Thyroid gland (tissue), 4 donors: ENCODE data around the gene VPS8. TPM values are rescaled to one million over a fixed set of nuclear protein-coding genes. Genes with fewer than 3 reads are reported as not detected.

ENCODE experiments used
- DNase-seq, 2 donors: peaks; one replicate each; pipeline ENCODE4 v3.0.0-alpha.2; 2019
- H3K27ac ChIP-seq, 3 donors: fragments of 200-600 bp; sonication (generic); 1 replicate in 2 of 3; 2 replicates in 1 of 3; pipeline ENCODE4 v1.5.1; 2016 to 2019; ENCODE audit warnings: mild to moderate bottlenecking in 1 of 3, moderate library complexity in 1 of 3
- H3K27me3 ChIP-seq: fragments of 200-600 bp; sonication (generic); one replicate; pipeline ENCODE4 v1.5.1; 2019
- H3K36me3 ChIP-seq, 2 donors: fragments of 200-600 bp; sonication (generic); one replicate each; pipeline ENCODE4 v1.5.1; 2016 to 2019
- H3K4me1 ChIP-seq, 2 donors: fragments of 200-600 bp; sonication (generic); one replicate each; pipeline ENCODE4 v1.5.1; 2017 to 2019
- H3K4me3 ChIP-seq, 3 donors: fragments of 200-600 bp; sonication (generic); replicated peaks in 1 of 3; 1 replicate in 2 of 3; 2 replicates in 1 of 3; pipeline ENCODE4 v1.5.1; 2016; ENCODE audit warnings: mild to moderate bottlenecking in 1 of 3
- H3K9me3 ChIP-seq: fragments of 200-600 bp; sonication (generic); one replicate; pipeline ENCODE4 v1.5.1; 2017
- CTCF ChIP-seq, 6 experiments: fragments of 200-600 bp in 3 of 6; fragments of 450-650 bp in 3 of 6; sonication (generic) in 3 of 6; IDR thresholded peaks; one replicate each; pipeline ENCODE4 v1.5.1; 2016 to 2019; ENCODE audit warnings: antibody characterized with exemption in 6 of 6, mild to moderate bottlenecking in 2 of 6, inconsistent platforms in 1 of 6, moderate library complexity in 1 of 6
- POLR2A ChIP-seq, 2 donors: fragments of 450-650 bp; IDR thresholded peaks; one replicate each; pipeline ENCODE4 v1.6.1; 2017; ENCODE audit warnings: antibody characterized with exemption in 2 of 2, mild to moderate bottlenecking in 2 of 2, moderate library complexity in 1 of 2
- WGBS, 2 donors: methylation state at CpG; one replicate each; pipeline ENCODE4 v1.1.5; 2017; 5-methylcytosine and 5-hydroxymethylcytosine counted together
- intact Hi-C: fragments of 100-400 bp; cut with DNase I; formaldehyde crosslinking; loops from one replicate; pipeline ENCODE4 v1.15.1; 2023
- total RNA-seq, 4 donors: library from RNA; depleted of rRNA; stranded (reverse); fragments of >200 nt; gene quantifications; one replicate each; pipeline ENCODE4 v1.2.3, GENCODE V29; 2016

Gene VPS8
- total RNA-seq, 4 donors from 2014 or later, result 85.6 to 171 (median 103) TPM

GRCh38 chr3:184795522-184796190 lies 16.3 kb upstream of the VPS8 start:
- Histone ChIP-seq H3K4me1 (no peaks in the 10 kb centered on the region), H3K4me3 (no peak overlapping the region), H3K36me3 (no peaks in the 10 kb centered on the region), H3K27ac (no peak overlapping the region), H3K9me3 (no peaks in the 10 kb centered on the region), H3K27me3 (no peaks in the 10 kb centered on the region)
- TF ChIP-seq CTCF (IDR thresholded peaks at IDR 0.05) (no peak), POLR2A (IDR thresholded peaks at IDR 0.05) (no peak)
- no peak for DNase-seq
- 57% methylated on average over 4 of the region's 4 CpGs for WGBS, 2 donors
- intact Hi-C loops, result no loop called here

GRCh38 chr3:184796551-184796950 lies 15.4 kb upstream of the VPS8 start:
- WGBS, 2 donors, result 46 to 51% methylated on average over 8 of the region's 8 CpGs
- no peak overlapping the region for H3K27ac ChIP-seq
- TF ChIP-seq CTCF (IDR thresholded peaks at IDR 0.05), result no peak

GRCh38 chr3:184796954-184797353 lies 15.0 kb upstream of the VPS8 start:
- H3K9me3 ChIP-seq, result no peaks in the 10 kb centered on the region
- H3K27ac ChIP-seq, result no peak overlapping the region
- H3K36me3 ChIP-seq, result no peaks in the 10 kb centered on the region
- no peaks in the 10 kb centered on the region for H3K4me1 ChIP-seq
- intact Hi-C loops, result no loop called here
- 72 to 90% methylated on average over 3 of the region's 3 CpGs for WGBS, 2 donors
- H3K4me3 ChIP-seq, result no peak overlapping the region
- no peak for DNase-seq
- no peaks in the 10 kb centered on the region for H3K27me3 ChIP-seq
- TF ChIP-seq POLR2A (IDR thresholded peaks at IDR 0.05) (no peak), CTCF (IDR thresholded peaks at IDR 0.05) (no peak)

More at GRCh38 chr3:184796551-184796950, 15.4 kb upstream of the VPS8 start:
- Histone ChIP-seq H3K36me3 (no peaks in the 10 kb centered on the region), H3K27me3 (no peaks in the 10 kb centered on the region), H3K9me3 (no peaks in the 10 kb centered on the region), H3K4me1 (no peaks in the 10 kb centered on the region), H3K4me3 (no peak overlapping the region)
- DNase-seq, result no peak
- intact Hi-C loops, result no loop called here

DNA sequence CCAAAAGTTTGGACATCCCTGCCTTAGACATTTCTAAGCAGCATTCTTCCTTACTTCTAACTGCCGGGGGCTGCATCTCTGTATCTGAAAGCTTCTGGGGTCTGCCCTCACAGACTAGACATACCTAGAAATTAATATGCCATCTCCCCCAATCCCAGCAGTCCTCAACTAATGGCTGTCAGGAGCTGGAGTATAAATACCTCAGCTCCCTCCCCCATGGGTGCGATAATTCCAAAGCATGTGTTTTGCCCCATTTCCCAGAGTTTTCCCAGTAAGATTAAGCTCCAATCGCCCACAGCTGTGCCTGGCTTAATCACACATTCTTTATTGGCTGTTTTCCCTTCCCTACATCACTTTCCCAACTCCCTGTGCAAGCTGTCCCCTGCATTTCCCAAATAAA lies 13.8 kb upstream of the VPS8 start:
- no peaks in the 10 kb centered on the region for H3K4me1 ChIP-seq
- 88 to 93% methylated on average over 3 of the region's 3 CpGs for WGBS, 2 donors
- intact Hi-C loops, result no loop called here

More for the DNA sequence above, 13.8 kb upstream of the VPS8 start:
- Histone ChIP-seq H3K27me3 (no peaks in the 10 kb centered on the region), H3K36me3 (no peaks in the 10 kb centered on the region), H3K9me3 (no peaks in the 10 kb centered on the region), H3K27ac (no peak overlapping the region), H3K4me3 (no peak overlapping the region)
- DNase-seq, result no peak
- no peak for TF ChIP-seq POLR2A (IDR thresholded peaks at IDR 0.05)
- TF ChIP-seq CTCF (IDR thresholded peaks at IDR 0.05), result no peak
